GM12865 (cell line): ENCODE results near the gene COPB1.

ENCODE experiments used
- DNase-seq: peaks from one replicate; pipeline ENCODE4 v3.0.0; 2010; ENCODE audit warnings: low read depth
- H3K4me3 ChIP-seq: 2 replicates; pipeline ENCODE4 v1.5.1; 2011; ENCODE audit warnings: mild to moderate bottlenecking, low read depth, low read length, control low read depth
- TF ChIP-seq, protein P1 (sequence below): IDR thresholded peaks from 2 replicates; pipeline ENCODE4 v1.5.1; 2011; ENCODE audit warnings: low read length, control low read depth, low read depth, inconsistent platforms; ENCODE audit not compliant: insufficient read depth; ENCODE audit errors: missing control alignments

The COPB1 gene

DNA sequence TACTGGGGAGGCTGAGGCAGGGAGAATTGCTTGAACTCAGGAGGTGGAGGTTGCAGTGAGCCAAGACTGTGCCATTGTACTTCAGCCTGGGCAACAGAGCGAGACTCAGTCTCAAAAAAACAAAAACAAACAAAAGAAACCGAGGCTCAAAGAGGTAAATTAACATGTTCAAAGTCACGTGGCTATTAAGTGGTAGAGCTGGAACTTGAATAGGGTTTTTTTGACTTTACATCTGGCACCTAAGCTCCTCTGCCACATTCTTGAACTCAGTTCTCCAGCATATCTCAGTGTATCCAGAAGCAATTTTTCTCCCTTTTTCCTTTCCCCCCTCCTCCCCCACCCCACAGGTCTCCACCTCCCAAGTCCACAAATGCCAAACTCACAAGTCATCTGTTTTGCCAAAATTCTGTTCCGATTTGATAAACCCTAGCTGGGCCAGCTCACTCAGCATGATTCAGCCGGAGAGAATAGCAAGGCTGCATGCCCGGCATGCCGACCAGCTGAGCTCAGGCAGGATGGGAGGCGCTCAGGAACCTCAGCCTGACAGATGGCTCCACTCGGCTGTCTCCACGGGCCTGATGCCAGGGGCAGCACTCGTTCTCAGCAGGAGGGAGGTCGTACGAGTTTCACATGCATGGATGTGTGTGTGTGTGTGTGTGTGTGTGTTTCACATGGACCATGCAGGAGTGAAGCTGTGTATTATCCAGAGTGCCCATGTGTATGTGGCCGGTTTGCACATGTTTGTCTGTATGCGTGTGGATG lies 77.4 kb downstream of the COPB1 start:
- TF ChIP-seq, protein P1, sequence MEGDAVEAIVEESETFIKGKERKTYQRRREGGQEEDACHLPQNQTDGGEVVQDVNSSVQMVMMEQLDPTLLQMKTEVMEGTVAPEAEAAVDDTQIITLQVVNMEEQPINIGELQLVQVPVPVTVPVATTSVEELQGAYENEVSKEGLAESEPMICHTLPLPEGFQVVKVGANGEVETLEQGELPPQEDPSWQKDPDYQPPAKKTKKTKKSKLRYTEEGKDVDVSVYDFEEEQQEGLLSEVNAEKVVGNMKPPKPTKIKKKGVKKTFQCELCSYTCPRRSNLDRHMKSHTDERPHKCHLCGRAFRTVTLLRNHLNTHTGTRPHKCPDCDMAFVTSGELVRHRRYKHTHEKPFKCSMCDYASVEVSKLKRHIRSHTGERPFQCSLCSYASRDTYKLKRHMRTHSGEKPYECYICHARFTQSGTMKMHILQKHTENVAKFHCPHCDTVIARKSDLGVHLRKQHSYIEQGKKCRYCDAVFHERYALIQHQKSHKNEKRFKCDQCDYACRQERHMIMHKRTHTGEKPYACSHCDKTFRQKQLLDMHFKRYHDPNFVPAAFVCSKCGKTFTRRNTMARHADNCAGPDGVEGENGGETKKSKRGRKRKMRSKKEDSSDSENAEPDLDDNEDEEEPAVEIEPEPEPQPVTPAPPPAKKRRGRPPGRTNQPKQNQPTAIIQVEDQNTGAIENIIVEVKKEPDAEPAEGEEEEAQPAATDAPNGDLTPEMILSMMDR = no peak
- no peak for DNase-seq

DNA sequence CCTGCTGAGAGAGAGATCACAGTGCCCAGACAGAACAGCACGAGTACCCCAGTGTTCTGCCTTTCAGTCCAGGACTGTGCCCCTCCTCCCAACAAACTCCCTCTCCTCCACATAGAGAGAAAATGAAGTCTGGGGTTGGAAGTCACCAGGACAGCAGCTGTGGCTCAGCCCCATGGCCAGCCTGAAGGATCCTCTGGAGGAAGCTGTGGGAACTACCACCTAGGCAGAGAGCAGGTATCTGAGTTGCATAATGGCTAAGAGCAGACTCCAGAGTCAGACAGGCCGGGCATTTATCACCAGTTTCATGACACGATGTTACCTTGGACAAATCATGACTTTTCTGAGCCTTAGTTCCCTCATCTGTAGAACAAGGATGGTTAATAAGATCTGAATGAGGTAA lies 79.4 kb downstream of the COPB1 start:
- no peak overlapping the region for H3K4me3 ChIP-seq
- TF ChIP-seq, protein P1 = no peak
- DNase-seq = no peak

More for the DNA sequence above, 77.4 kb downstream of the COPB1 start:
- no peak overlapping the region for H3K4me3 ChIP-seq

DNA sequence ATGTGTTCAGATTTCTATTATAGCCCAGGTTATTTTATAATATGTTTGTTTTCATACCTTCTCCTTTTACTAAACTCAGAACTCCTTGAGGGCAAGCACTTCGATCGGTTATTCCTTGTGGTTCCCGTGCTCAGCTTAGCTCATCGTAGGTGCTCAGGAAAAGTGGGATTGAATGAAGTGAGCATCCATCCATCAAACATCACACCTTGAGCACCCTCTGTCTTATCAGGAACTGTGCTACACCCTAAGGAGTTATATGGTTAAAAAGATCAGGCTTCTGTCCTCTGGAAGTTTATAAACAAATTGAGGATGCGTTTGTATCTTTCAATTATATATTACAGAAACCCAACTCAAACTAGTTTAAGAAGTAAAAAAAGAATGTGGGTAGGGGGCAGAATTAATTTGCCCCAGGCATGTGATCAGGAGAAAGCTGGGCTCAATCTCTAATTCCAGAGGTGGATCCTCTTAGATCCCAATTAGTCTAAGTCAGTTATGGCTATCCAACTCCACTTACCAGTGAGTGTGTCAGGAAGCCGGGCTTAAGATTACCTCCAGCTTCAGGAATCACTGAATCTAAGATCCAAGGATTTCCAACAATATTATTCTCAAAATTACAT lies 80.7 kb downstream of the COPB1 start:
- no peak overlapping the region for H3K4me3 ChIP-seq
- TF ChIP-seq, protein P1 = peak; percentile 46
- DNase-seq = peak; percentile 17

DNA sequence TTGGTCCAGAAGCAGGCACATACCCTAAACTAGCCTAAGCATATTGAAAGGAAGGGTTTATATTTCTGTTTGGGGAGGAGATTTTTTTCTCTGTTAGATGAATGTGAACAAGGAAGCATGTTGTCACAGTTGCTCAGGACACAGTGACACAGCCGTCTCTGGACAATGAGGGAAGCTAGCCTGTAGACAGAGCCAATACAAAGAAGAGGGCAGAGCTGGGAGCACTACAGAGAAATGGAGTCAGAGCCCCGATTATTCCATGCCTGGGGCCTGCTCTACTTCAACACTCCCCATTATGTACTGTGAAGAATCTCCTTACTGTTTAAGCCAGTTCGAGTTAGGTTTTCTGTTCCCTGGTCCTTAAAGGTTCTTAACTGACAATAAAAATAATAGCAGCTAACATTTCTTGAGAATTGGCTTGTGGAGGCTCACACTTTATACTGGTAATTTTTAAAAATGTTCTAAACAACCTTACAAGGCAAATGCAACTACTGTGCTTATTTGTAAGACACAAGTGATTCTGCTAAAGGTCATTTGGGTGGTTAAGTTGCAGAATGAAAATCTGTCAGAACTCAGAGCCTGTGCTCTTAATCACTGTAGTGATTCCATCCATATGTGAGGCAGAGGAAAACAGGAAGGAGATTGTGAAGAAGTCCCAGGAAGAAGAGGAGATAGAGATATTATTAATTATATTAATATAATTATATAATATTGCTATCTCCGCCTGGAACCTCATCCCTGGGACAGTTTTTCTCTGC lies 81.8 kb downstream of the COPB1 start:
- TF ChIP-seq, protein P1 = no peak
- H3K4me3 ChIP-seq = no peak overlapping the region
- no peak for DNase-seq

DNA sequence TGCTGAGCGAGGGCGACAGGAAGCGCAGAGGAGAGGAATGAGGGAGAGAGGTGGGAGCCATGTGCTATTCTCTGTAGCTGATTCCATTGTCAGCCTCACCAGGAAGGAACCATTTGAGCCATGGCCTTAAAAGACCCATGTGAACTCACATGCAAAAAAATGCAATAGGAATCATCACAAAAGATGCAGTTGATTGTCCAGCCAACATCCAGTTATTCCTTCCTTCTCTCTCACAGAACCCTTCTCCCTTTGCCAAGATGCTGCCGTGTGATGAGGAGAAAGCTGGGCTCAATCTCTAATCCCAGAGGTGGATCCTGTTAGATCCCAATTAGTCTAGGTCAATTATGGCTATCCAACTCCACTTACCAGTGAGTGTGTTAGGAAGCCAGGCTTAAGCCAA lies 82.4 kb downstream of the COPB1 start:
- DNase-seq = no peak
- no peak overlapping the region for H3K4me3 ChIP-seq
- TF ChIP-seq, protein P1 = no peak

DNA sequence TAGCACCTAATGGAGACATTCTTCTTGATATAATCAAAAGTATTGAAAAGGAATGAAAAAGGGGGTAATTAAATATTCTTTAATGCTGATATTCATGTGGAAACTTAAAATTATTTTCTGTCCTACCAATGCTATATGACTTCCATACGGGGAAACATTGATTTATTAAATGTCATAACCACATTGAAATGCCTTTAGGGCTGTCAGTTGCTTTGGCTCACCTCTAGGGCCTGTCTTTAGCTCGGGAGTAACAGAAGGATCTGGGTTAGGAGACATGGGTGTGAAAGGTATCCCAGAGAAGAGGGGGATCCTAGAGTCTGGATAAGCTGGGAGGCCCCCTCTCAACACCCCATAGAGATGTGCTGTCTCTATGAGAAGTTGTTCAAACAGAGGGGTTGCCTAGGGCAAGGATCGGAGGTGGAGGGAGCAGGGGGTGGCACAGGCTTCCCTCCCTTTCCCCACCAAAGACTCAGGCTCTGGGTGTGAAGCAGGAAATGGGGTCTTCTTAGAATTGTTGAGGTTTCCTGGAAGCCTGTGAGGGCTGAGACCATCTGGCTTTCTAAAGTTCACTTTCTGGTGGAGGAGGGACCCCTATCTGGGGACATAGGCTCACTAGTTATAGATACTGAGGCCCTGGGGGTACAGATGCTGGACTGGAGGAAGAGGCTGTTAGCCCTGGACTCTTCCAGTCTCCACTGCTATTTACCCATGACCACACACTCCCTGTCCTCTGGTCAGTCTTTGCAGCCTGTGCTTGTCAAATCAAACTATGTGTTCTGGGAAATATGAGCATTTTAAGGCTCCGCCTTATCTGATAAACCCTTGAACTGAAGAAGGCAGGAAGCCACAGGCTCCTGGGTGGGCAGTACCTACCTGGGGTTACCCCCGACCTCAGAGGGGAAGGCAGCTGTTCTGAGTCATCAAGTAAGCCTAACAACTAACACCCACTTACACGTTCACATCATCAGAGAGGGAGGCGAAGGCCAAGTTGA lies 84.8 kb downstream of the COPB1 start:
- DNase-seq = peak; percentile 67
- TF ChIP-seq, protein P1 = no peak
- no peak overlapping the region for H3K4me3 ChIP-seq
